GM12872 (cell line): ENCODE results near the gene DPYSL5.

Experiments used
- CTCF ChIP-seq: IDR thresholded peaks from 3 replicates; pipeline ENCODE4 v1.5.1; 2011; ENCODE audit warnings: low read depth, mild to moderate bottlenecking, low read length, moderate library complexity; ENCODE audit not compliant: insufficient read depth

Gene DPYSL5

GRCh38 chr2:26917135-26917836 lies 69.4 kb downstream of the DPYSL5 start:
- no peak for TF ChIP-seq CTCF

GRCh38 chr2:26921323-26921722 lies 73.4 kb downstream of the DPYSL5 start:
- no peak for TF ChIP-seq CTCF

- peak; percentile 76 for TF ChIP-seq CTCF
Measured at GRCh38 chr2:26922405-26923188, 74.7 kb downstream of the DPYSL5 start.

- no peak for TF ChIP-seq CTCF
Measured at GRCh38 chr2:26924731-26925099, 76.8 kb downstream of the DPYSL5 start.

- TF ChIP-seq CTCF, result no peak
Measured at GRCh38 chr2:26925100-26925791, 77.3 kb downstream of the DPYSL5 start.

- no peak for TF ChIP-seq CTCF
Measured at GRCh38 chr2:26927221-26927620, 79.3 kb downstream of the DPYSL5 start.

- no peak for TF ChIP-seq CTCF
Measured at GRCh38 chr2:26932974-26933373, 85.0 kb downstream of the DPYSL5 start.
